Measurements from ENCODE around the gene C18orf63.
A peak's percentile ranks its signal among the peaks of the same experiment; 100 is the strongest.

Gene C18orf63

DNA sequence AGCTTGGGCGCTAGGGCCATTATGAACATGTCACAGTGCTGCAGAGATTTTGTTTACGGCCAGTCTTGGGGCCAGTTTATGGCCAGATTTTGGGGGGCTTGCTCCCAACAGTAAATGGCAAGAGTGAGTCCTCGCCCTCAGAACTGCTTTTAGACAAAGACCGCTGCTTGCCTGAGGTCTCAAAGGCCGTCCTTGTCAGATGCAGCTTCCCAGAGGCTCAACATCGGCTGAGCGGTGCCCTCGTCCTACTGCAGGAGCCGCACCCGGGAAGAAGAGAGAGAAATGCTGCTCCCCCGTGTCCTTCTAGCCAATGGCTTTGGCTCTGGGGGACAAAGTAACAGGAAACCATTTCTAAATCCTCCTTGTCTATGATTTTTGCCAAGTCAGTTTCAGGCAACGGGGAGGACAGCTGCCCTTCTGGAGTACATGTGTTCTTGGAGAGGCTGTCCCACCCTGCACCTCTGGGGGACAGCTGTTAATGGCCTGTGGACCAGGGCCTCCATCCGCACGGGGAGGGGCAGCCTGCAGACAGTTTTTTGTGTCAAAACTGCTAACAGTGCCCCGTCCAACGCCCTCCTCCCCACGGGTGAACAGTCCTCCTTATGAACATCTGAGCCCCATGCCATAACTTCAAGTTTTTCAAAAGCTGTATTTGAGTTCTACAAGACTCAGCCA lies 66.1 kb downstream of the C18orf63 start:
- no peak for DNase-seq

DNA sequence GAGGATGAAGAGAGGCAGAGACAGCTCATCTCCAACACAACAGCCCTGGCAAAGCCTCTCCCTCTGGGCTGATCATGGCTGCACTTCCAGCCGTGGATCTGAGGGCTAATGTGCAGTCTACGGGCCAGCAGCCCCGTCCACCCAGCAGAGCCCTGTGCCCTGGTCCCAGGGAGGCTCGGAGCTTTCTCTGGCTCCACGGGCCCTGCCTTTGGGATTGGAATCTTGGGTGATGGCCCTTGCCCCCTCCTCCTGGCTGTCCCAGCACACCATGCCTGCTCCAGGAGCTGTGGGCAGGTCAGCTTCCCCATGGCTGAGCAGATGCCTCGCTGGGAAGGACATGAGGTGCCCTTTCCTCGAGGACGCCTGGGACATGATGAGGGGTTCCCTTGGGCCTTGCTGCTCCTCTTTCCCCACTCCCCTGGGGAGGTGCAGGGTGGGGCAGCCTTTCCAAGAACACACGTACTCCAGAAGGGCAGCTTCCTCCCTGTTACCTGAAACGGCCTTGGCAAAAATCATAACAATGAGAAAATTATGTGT lies 66.9 kb downstream of the C18orf63 start:
- no peak for DNase-seq

DNA sequence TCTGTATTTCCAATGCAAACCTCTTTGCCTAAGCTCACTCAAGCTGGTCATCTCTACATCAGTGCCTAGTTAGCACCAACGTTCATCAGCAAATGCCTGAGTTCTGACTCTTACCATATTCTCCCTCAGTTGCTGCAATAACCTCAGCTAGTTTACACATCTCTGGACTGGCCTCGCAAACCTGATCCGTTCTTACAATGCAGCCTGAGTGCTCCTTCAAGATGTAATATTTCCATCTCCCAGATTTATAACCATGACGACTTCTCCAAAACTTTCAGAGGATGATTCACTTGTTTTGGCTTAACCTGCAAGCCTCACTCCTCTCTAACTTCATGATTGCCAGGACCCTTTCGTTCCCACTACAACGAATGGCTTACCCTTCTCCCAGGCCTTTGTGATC lies 71.7 kb downstream of the C18orf63 start:
- DNase-seq = no peak

DNA sequence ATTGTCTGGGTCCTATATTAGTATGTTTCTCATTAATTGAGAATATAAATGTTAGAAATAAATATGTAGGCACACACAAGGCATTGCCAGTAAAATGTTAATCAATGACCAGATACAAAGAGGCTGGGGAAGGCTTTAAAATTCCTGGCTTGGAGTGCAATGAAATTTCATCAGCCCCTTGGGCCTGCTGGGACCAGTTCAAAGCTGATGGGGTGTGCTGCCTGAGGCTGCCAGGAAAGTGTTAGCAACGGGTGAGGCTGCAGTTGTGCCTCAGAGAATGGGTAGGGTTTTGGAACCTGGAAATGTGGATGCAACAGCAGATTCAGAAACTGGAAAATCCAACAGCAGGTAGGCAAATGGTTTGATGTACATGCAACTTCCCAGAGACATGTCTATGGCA lies 72.6 kb downstream of the C18orf63 start:
- DNase-seq = no peak

DNA sequence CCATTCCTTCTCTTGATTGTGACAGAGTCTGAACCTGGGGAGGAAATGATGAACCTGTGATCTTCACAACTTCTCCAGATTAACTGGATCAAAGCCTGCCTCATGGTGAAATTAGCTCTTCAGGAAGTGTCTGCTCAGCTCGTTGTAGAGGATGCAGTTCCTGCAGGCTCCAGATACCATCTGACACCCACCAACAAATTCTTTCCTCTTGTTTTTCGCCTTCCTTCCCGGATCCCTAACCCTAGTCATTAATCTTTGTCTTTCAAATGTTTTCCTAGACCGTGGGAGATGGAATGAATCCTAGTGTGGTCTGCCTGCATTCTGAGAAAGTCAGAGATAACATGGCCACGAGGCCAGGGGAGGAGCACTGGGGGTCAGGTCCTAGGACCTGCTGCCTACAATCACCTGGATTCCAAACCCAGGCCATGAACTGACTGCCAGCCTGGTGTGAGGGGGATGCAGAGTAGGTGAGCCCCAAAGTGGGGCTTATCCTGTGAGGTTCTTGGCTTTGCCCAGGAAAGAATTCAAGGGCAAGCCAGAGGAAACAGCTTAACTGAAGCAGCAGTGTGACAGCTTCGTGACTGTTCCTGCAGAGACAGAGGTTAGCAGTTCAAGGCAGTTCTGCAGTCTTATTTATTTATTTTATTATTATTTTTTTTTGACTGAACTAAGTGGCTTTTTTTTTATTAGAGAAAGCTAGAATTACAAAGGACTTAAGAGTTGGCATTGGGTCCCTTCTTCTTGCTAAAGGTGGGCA lies 73.7 kb downstream of the C18orf63 start:
- DNase-seq = no peak

DNA sequence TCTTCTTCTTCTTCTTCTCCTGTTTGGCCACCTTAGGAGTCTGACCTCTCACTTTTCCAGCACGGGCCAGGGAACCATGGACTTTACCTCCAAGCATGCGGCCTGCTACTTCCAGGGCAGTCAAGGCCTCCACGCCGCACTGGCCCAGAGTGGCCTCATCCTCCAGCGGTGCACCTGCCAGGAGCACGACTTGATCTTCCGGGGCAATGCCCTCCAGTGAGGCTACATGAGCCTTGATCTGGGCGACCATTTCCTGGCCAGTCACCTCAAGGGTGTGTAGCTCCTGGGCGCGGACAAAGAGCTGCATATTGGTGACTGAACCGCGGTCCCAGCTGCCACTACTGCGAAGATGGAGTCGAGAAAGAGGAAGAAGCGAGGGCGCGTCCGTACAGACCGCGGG lies 74.4 kb downstream of the C18orf63 start:
- DNase-seq = no peak

DNA sequence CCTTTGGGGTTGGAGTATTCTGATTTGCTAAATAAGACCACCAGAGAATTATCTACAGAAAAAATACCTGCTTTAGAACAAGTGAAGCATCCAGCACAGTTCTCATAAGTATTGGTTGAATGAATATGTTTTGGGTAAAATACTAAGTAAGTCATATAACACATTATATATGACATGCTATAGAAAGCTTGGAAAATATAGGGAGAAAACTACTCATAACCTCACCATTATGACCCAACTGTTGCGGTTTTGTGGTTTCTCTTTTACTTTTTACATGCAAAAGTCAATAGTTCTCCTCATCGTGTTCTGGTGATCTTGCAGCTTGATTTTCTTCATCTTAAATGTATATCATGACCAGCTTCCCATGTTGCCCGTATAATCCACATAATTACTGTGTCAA lies 75.3 kb downstream of the C18orf63 start:
- DNase-seq = no peak

DNA sequence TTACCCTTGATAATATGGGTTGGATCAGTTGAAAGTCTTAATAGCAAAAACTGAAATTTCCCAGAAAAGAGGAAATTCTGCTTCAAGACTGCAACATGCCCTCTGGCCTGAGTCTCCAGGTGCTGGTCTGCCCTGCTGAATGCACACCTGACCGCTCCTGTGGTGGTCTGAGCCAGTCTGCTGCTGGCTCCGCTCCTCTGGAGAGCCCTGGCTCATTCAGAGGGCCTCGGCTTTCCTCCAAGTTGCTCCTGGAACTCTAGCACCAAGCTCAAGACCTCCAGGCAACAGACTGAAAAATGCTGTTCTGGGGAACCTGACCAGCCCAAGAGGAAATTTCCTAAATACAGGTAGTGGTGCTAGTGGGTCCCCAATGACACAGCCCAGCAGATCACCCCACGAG lies 76.7 kb downstream of the C18orf63 start:
- no peak for DNase-seq

DNA sequence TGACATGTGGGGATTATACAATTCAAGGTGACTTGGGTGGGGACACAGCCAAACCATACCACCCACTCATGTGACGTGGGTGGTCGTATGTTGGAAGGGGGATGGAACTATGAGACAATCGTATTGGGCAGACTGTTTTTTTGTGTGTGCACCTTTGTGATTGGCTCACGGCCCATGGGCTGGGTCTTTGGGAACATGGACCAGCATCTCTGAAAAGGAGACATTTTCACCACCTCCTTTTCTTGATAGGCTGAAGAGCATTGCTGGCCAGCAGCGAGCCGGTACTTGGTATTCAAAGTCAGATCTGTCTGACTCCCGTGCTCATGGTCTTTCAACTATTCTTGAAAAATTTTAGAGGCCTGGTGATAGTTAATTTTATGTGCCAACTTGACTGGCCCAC lies 79.4 kb downstream of the C18orf63 start:
- DNase-seq = no peak

DNA sequence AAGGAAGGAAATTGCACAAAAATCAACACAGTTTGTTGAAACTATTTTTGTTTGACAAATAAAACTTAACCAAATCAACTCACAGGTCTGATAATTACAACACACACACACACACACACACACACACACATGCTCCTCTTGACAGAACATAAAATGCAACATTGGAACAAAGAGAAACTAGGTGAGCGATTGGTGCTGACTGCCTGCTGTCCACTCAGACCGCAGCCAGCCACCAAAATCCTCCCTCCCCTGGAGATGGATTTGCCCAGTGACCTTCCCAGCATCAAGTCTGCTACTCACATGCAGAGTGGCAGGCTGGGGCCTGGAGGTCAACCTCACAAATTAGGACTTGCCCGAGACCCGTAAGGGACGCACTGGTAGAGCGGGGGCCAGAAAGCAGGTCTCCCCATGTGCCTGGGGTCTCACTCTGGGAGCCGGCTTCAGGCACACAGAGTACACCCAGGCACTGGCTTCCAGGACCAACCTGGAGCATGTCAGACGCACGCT lies 80.1 kb downstream of the C18orf63 start:
- DNase-seq = no peak

DNA sequence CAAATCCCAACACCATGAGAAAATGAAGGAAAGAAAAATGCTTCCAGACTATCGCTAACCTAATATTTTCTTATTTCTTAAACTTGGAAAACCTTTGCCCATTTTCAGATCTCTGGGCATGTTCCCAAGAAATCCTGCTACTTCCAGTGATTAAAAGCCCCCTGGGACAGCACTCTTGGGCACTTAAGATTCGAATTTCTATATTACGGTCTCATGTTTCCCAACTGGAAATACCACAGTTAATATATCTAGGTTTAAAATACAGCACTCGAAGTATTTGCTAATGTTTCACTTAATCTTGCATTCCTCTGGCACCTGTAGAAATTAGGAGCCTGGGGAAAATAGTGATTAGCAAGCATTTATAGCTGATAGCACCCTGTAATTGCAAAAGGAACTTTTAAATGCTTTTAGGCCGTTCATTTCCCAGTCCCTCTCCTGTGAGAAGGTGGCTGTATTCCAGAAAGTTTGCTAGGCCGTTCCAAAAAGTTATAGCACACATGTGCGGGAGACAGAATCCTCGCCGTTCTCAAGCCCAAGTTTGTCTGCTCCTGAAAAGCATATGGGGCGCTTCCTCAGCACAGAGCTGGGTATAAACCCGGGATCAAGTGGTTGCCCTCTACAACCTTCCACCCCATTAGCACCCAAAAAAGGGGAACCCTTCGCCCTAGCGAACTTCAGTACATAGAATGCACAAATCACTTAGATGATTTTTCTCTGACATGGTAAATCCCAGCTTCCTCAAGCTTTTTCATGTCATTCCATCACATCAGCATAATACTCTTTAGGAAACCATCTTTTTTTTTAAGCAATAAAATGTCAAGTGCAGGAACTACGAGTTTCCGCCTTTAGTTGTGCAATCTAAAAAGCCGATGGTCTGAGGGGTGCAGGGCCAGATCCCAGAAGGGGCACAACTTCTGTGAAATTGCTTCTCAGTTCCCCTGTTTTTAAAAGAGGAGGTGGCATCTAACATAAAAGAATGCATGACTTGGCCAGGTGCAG lies 80.8 kb downstream of the C18orf63 start:
- no peak for DNase-seq

DNA sequence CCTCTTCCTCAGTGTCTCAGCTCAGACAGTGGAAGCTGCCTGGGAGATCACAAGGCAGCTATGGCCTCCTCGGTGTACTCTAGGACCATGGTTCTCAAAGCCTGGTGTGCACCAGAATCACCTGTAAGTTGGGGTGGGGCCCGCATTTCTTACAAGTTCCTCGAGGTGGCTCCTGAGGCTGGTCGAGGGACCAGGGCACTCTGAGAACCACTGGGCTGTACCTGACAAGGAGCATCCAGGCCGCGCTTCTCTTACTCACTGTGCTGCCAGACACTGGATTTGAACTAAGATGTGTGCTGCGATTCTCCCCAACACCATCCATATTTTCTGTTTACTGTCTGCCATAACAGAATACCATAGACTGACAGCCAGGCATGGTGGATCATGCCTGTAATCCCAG lies 81.9 kb downstream of the C18orf63 start:
- DNase-seq = no peak

DNA sequence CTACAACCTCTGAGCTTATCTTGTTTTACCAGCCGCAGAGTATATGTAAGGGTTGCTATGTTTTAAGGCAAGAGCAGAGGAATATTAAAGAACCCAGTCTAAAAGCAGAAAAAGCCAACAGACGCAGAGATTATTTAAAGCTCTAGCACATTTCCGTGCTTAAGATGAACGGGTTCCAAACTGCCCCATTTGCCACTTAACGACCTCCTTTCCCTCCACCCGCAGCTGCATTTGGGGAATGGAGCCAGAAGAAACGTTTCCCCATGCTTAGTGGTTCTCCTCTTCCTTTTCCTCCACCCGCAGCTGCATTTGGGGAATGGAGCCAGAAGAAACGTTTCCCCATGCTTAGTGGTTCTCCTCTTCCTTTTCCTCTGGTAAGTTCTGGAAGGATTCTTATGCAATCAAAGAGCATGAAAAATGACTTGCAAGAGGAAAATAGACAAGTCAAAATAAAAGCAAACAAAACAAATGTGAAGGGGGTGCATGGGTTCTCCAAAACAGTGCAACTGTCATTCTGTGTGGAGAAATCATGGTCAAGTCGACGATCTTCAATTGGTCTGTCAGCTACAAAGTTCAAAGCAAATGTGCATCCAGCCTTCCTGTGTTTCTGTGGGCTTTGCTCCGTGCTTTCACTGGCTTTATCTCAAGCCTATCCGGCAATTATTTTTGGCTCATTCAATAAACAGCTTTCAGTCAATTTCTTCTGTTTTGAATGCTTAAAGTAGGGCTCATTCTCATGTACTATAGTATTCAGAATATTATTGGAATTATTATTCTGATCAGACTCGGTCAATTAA lies 83.7 kb downstream of the C18orf63 start:
- DNase-seq = no peak

DNA sequence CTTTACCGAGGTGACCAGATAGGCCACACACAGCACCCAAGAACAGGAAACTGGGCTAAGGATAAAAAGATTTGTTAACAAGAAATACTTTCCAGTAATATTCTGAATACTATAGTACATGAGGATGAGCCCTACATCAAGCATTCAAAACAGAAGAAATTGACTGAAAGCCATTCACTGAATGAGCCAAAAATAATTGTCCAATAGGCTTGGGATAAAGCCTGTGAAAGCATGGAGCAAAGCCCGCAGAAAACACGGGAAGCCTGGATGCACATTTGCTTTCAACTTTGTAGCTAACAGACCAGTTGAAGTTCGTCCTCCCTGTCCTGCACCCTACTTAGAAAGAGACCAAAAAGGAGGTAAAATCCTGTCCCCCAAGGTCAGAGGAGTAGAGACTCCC lies 85.2 kb downstream of the C18orf63 start:
- no peak for DNase-seq

DNA sequence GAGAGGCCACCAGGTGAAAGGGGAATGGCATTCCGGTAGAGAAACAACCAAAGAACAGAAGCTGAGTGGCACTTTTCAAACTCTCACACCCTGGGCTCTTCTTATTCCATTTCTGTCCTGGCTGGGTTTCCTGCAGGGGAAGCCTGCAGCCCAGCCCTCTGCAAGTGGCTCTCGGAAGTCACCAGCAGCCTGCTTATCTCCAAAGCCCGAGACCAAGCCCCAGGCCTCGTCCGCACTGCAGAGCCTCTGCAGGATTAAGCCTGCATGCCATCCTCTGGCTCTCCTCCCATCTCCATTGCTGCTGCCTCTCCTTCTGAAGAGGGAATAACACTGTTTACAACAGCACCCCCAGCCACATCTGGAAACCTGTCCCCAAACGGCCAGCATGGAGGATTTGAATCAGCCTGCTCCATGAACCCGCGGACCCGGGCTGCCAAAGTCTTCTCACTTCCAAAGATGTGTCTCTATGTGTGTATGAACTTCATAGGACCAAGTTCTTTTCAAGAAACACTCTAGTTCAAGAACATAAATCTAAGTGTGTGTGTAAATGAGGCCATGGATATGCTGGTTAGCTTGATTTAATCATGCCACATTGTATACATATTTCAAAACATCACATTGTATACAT lies 87.3 kb downstream of the C18orf63 start:
- no peak for DNase-seq

DNA sequence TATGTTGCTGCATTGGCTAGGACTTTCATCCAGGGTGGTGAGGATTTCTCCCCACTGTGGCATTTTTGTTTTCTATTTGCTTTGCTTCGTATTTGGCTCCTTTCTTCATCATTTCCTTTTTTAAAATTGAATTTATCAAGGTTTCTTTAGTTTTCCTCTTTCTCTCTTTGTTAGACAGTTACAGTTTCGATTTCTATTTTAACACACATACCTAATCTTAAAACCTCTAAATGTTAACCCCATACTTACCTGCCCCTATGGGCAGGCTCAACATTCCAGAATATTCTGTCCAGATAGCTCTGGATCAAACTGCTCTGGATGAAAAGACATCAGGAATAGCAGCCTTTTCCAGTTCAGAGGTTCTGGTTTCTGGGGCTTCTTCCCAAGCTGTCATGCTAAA lies 92.2 kb downstream of the C18orf63 start:
- peak in 1 of 2 donors; percentile 3 for DNase-seq
